Keratinocyte (primary cell): ENCODE measurements around the gene MIB2.

Experiments used
- CTCF ChIP-seq, 3 experiments: IDR thresholded peaks in 1 of 3; conservative IDR thresholded peaks in 1 of 3; optimal IDR thresholded peaks in 1 of 3; 2 replicates in 2 of 3; 3 replicates in 1 of 3; pipeline versions ENCODE3 to v1.5.1; 2011; ENCODE audit warnings: low read length in 3 of 3, mild to moderate bottlenecking in 3 of 3, moderate library complexity in 2 of 3, control low read depth in 1 of 3, inconsistent platforms in 1 of 3; ENCODE audit not compliant: insufficient read depth in 2 of 3; ENCODE audit errors: extremely low read depth in 1 of 3
- EZH2 ChIP-seq: IDR thresholded peaks from one replicate; pipeline ENCODE4 v1.6.1; 2012; ENCODE audit warnings: inconsistent platforms, mild to moderate bottlenecking, low read length, moderate library complexity

- TF ChIP-seq EZH2, result no peak
- no peak for TF ChIP-seq CTCF (optimal IDR thresholded peaks at IDR 0.05 in 1 of 3, IDR thresholded peaks at IDR 0.05 in 1 of 3, conservative IDR thresholded peaks at IDR 0.05 in 1 of 3; ENCODE audit: extremely low read depth in 1 of 3, insufficient read depth in 2 of 3, low read length in 3 of 3)
Measured at GRCh38 chr1:1600861-1601563, 14.3 kb upstream of the MIB2 start.
